H1 (cell line): ENCODE data around the gene YWHAG. TPM values are rescaled to one million over a fixed set of nuclear protein-coding genes. Genes with fewer than 3 reads are reported as not detected.

ENCODE experiments used
- BACH1 ChIP-seq: IDR thresholded peaks from 2 replicates; pipeline ENCODE4 v1.6.1; 2012; ENCODE audit warnings: low read length, improper control_type of control experiment
- BCL11A ChIP-seq, 2 experiments: IDR thresholded peaks; one replicate each; pipeline ENCODE4 v1.6.1; 2011; ENCODE audit warnings: low read depth in 2 of 2, low read length in 2 of 2, mild to moderate bottlenecking in 2 of 2
- BRCA1 ChIP-seq: IDR thresholded peaks from 2 replicates; pipeline ENCODE4 v1.6.1; 2012; ENCODE audit warnings: low read depth, low read length, improper control_type of control experiment
- CHD2 ChIP-seq: IDR thresholded peaks from 2 replicates; pipeline ENCODE4 v1.6.1; 2012; ENCODE audit warnings: low read length, improper control_type of control experiment
- FOSL1 ChIP-seq: IDR thresholded peaks from 2 replicates; pipeline ENCODE4 v1.6.1; 2011; ENCODE audit warnings: mild to moderate bottlenecking, low read depth, low read length, moderate library complexity; ENCODE audit not compliant: insufficient read depth
- HDAC6 ChIP-seq: IDR thresholded peaks from one replicate; pipeline ENCODE4 v1.7.1; 2012; ENCODE audit warnings: low read depth, mild to moderate bottlenecking, inconsistent platforms, low read length, moderate library complexity
- KDM1A ChIP-seq: fragments of 200-600, 300-600 bp; sonication (generic); IDR thresholded peaks from 2 replicates; pipeline ENCODE4 v1.7.1; 2016; ENCODE audit warnings: mild to moderate bottlenecking, low read length, borderline replicate concordance
- MAFK ChIP-seq: IDR thresholded peaks from 2 replicates; pipeline ENCODE4 v1.6.1; 2012; ENCODE audit warnings: low read depth, mild to moderate bottlenecking, improper control_type of control experiment, low read length
- NANOG ChIP-seq: IDR thresholded peaks from 2 replicates; pipeline ENCODE4 v1.6.1; 2011; ENCODE audit warnings: low read length, low read depth, mild to moderate bottlenecking, inconsistent platforms; ENCODE audit not compliant: insufficient read depth, poor library complexity, severe bottlenecking
- POLR2AphosphoS5 ChIP-seq: IDR thresholded peaks from 2 replicates; pipeline ENCODE4 v1.6.1; 2011; ENCODE audit warnings: low read depth, low read length
- POU5F1 ChIP-seq: IDR thresholded peaks from 2 replicates; pipeline ENCODE4 v1.6.1; 2011; ENCODE audit warnings: low read depth, mild to moderate bottlenecking, low read length, moderate library complexity
- SIN3A ChIP-seq, 2 experiments: IDR thresholded peaks in 1 of 2; conservative IDR thresholded peaks in 1 of 2; 2 replicates each; pipeline ENCODE4 v1.6.1; 2011 to 2012; ENCODE audit warnings: low read length in 2 of 2, improper control_type of control experiment in 1 of 2, low read depth in 1 of 2, mild to moderate bottlenecking in 1 of 2
- SP4 ChIP-seq: IDR thresholded peaks from 2 replicates; pipeline ENCODE4 v1.6.1; 2012; ENCODE audit warnings: low read length, inconsistent platforms
- SRF ChIP-seq: IDR thresholded peaks from 2 replicates; pipeline ENCODE4 v1.6.1; 2011; ENCODE audit warnings: mild to moderate bottlenecking, low read depth, low read length, moderate library complexity
- polyA plus RNA-seq, 7 experiments: library from polyadenylated mRNA; depleted of rRNA in 3 of 7; stranded (reverse) in 5 of 7; unstranded in 2 of 7; fragments of >200 nt in 5 of 7; fragments of 200-250 nt in 2 of 7; gene quantifications; 1 replicate in 5 of 7; 2 replicates in 1 of 7; 4 replicates in 1 of 7; pipeline versions ENCODE4 v1.2.1 to v1.2.3, GENCODE V29; 2011 to 2013; ENCODE audit warnings: missing spikeins in 2 of 7, mixed read lengths in 2 of 7
- total RNA-seq: library from RNA; stranded (reverse); fragmentation: NEBNext Ultra II Directional; extraction: Animal tissue kit (Norgen Biotek cat#: 25700); gene quantifications from 2 replicates; pipeline ENCODE4 v1.2.1, GENCODE V29; 2021
- TF ChIP-seq, protein P1 (sequence below): IDR thresholded peaks from 2 replicates; pipeline ENCODE4 v1.6.1; 2012; ENCODE audit warnings: inconsistent platforms
- TF ChIP-seq, protein P2 (sequence below): IDR thresholded peaks from 2 replicates; pipeline ENCODE4 v1.6.1; 2011; ENCODE audit warnings: low read length, improper control_type of control experiment

YWHAG gene
- total and polyA plus RNA-seq, 2 of the 8 experiments (the other 6 are each of a cell fraction or from before 2014, with no cell fraction given), result 57.2 to 241 TPM

DNA sequence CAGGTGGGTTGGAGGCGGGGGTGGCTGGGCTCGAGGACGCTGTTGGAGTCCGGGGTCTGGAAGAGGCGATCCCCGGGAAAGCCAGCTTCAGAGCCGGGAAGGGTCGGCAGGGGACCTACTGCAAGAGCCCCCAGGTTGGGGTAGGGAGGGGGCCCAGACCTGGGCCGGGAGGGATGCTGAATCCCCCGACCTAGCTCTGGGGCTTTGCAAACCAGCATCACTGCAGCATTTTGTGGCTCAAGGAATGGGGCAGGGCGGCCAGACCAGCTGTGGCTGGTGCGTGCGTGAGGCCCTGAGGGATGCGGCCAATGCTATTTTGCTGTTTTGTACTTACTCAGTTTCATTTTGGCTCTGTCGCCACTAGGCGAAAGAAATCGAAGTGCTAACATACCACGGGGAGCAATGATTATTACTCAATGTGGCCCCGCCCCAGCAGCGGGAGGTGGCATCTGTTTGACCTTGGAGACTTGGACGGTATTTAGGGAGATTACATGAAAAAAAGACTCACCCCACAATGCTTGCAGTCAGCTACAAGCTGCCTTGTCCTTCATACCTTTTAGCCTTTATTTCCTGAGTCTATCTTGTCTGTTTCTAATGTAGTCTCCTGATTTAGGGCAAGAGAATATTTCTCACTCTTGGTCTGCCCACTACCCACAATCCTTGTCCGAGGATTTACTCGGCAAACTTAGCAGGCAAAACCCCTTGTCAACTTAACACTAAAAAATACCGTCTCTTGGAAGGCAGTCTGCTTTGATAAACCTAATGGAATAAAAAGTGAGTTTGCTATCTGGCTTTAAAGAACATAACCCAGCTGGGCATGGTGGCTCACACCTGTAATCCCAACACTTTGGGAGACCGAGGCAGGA lies 40.1 kb downstream of the YWHAG start (continued):
- TF ChIP-seq POLR2AphosphoS5 (no peak; the same call in 1 of the 2 replicates), BACH1 (no peak), MAFK (no peak), POU5F1 (no peak), KDM1A (no peak), HDAC6 (no peak), BCL11A (IDR thresholded peaks at IDR 0.05; ENCODE audit: low read depth in 2 of 2, low read length in 2 of 2) (no peak), SIN3A (conservative IDR thresholded peaks at IDR 0.05 in 1 of 2, IDR thresholded peaks at IDR 0.05 in 1 of 2; ENCODE audit: low read depth in 1 of 2, low read length in 2 of 2) (no peak), NANOG (no peak), SRF (no peak), CHD2 (no peak), BRCA1 (no peak), SP4 (no peak), FOSL1 (no peak)
- TF ChIP-seq, protein P1, sequence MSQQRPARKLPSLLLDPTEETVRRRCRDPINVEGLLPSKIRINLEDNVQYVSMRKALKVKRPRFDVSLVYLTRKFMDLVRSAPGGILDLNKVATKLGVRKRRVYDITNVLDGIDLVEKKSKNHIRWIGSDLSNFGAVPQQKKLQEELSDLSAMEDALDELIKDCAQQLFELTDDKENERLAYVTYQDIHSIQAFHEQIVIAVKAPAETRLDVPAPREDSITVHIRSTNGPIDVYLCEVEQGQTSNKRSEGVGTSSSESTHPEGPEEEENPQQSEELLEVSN, result peak; percentile 6; the same call in 1 of the 2 replicates
- TF ChIP-seq, protein P2, sequence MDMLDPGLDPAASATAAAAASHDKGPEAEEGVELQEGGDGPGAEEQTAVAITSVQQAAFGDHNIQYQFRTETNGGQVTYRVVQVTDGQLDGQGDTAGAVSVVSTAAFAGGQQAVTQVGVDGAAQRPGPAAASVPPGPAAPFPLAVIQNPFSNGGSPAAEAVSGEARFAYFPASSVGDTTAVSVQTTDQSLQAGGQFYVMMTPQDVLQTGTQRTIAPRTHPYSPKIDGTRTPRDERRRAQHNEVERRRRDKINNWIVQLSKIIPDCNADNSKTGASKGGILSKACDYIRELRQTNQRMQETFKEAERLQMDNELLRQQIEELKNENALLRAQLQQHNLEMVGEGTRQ, result no peak
